ENCODE measurements around the gene EPHA2.
"Not testable (repeated sequence)": the region's sequence is repeated elsewhere in the genome, so short reads cannot be mapped to it uniquely, and the experiment has no call there.

The EPHA2 gene

DNA sequence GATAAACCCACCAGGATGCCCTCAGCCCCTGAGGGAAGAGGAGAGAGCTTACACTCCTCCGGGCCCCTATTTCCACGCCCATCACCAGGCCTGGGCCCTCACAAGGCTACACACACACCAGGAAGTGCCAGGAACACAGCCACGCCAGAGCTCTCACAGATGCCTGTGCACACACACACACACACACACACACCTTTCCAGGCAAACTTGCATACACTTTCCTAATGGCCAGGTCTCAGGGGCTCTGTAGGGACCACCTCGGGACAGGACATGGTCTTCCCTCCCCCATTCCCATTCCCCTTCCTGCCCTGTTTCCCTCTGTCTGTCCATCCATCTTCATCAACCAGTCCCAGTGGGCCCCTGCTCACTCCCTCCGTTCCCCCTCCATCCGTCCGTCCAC is 9.7 kb upstream of the EPHA2 start:
- TF ChIP-seq, protein P1, sequence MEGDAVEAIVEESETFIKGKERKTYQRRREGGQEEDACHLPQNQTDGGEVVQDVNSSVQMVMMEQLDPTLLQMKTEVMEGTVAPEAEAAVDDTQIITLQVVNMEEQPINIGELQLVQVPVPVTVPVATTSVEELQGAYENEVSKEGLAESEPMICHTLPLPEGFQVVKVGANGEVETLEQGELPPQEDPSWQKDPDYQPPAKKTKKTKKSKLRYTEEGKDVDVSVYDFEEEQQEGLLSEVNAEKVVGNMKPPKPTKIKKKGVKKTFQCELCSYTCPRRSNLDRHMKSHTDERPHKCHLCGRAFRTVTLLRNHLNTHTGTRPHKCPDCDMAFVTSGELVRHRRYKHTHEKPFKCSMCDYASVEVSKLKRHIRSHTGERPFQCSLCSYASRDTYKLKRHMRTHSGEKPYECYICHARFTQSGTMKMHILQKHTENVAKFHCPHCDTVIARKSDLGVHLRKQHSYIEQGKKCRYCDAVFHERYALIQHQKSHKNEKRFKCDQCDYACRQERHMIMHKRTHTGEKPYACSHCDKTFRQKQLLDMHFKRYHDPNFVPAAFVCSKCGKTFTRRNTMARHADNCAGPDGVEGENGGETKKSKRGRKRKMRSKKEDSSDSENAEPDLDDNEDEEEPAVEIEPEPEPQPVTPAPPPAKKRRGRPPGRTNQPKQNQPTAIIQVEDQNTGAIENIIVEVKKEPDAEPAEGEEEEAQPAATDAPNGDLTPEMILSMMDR (conservative IDR thresholded peaks at IDR 0.05; ENCODE audit: low read depth, low read length) = no peak
- no peak overlapping the region for H3K9ac ChIP-seq
- peaks cover 4% of the 10 kb centered on the region for H3K4me1 ChIP-seq (ENCODE audit: low read depth, poor library complexity, severe bottlenecking)
- no peak overlapping the region for H3K27ac ChIP-seq
- H3K36me3 ChIP-seq (ENCODE audit: insufficient read depth) = no peaks in the 10 kb centered on the region
- no peak overlapping the region for H3K4me2 ChIP-seq
- H3K79me2 ChIP-seq (ENCODE audit: insufficient read depth, low read depth) = no peaks in the 10 kb centered on the region
- H4K20me1 ChIP-seq (ENCODE audit: insufficient read depth) = no peaks in the 10 kb centered on the region
- no peaks in the 10 kb centered on the region for H3K27me3 ChIP-seq (ENCODE audit: insufficient read depth, low read depth)
- no peak overlapping the region for H2AFZ ChIP-seq (ENCODE audit: low read depth)
- no peak overlapping the region for H3K4me3 ChIP-seq (IDR thresholded peaks at IDR 0.05; ENCODE audit: insufficient read depth, low read depth, low read length)

DNA sequence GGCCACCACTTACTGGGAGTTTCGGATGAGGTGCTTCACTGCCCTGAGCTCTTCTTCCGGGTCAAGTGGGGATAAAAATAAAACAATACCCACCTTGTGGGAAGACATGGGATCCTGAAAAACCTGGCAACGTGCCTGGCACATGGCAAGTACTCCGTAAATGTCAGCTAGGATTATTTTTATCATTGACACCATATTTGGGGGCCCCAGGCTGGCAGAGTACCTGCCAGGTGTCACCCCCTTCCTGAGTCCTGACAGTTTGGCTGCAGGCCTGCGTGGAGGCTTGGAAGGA is 9.2 kb upstream of the EPHA2 start:
- Histone ChIP-seq H3K27ac (no peak overlapping the region), H3K36me3 (ENCODE audit: insufficient read depth) (no peaks in the 10 kb centered on the region), H3K9ac (no peak overlapping the region), H3K27me3 (ENCODE audit: insufficient read depth, low read depth) (no peaks in the 10 kb centered on the region), H3K4me2 (no peak overlapping the region), H3K4me3 (IDR thresholded peaks at IDR 0.05; ENCODE audit: insufficient read depth, low read depth, low read length) (no peak overlapping the region), H3K4me1 (ENCODE audit: low read depth, poor library complexity, severe bottlenecking) (peaks cover 4% of the 10 kb centered on the region), H2AFZ (ENCODE audit: low read depth) (no peak overlapping the region), H4K20me1 (ENCODE audit: insufficient read depth) (no peaks in the 10 kb centered on the region), H3K79me2 (ENCODE audit: insufficient read depth, low read depth) (no peaks in the 10 kb centered on the region)
- TF ChIP-seq, protein P1 (conservative IDR thresholded peaks at IDR 0.05; ENCODE audit: low read depth, low read length) = no peak

DNA sequence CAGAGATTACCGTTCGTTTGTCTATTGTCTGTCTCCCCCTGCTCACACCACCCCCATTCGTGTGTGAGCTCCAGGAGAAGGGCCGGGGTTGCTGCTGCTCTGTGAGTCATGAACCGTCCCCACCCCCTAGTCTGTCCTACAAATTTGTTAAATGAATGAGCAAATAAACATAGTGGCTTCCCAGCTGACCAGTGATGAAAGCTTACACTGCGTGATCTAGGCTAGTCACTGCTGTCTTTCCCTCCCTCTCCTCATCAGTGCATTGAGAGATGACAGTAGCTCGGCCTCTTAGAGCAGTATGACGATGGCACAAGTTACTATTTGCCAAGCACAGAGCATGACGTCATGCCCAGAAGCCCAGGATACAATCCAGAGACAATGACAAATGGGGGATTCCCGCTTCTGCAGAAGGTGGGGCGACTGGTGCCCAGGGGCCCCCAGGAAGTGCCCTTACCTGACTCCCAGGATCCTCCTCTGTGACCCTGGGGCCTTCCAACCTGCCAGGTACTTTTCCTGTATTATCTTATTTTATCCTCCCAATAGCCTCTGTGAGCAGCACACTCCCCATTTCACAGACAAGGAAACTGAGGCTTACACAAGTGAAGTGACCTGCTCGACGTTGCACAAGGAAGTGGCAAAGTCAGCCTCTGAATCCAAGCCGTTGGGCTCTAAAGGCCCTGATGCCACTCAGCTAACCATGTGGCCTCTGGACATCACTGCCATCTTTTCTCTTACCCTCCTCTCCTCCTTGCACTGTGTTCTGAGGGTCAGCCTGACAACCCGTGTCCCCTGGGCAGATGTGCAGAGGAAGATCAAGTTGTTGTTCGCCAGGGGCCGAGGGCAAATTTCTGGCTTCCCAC is 8.6 kb upstream of the EPHA2 start:
- no peak overlapping the region for H3K4me2 ChIP-seq
- H3K27ac ChIP-seq = no peak overlapping the region
- H3K79me2 ChIP-seq (ENCODE audit: insufficient read depth, low read depth) = no peaks in the 10 kb centered on the region
- peaks cover 4% of the 10 kb centered on the region for H3K4me1 ChIP-seq (ENCODE audit: low read depth, poor library complexity, severe bottlenecking)
- no peak overlapping the region for H2AFZ ChIP-seq (ENCODE audit: low read depth)
- TF ChIP-seq, protein P1 (conservative IDR thresholded peaks at IDR 0.05; ENCODE audit: low read depth, low read length) = no peak
- H3K36me3 ChIP-seq (ENCODE audit: insufficient read depth) = no peaks in the 10 kb centered on the region
- H4K20me1 ChIP-seq (ENCODE audit: insufficient read depth) = no peaks in the 10 kb centered on the region
- H3K9ac ChIP-seq = no peak overlapping the region
- no peaks in the 10 kb centered on the region for H3K27me3 ChIP-seq (ENCODE audit: insufficient read depth, low read depth)
- no peak overlapping the region for H3K4me3 ChIP-seq (IDR thresholded peaks at IDR 0.05; ENCODE audit: insufficient read depth, low read depth, low read length)

DNA sequence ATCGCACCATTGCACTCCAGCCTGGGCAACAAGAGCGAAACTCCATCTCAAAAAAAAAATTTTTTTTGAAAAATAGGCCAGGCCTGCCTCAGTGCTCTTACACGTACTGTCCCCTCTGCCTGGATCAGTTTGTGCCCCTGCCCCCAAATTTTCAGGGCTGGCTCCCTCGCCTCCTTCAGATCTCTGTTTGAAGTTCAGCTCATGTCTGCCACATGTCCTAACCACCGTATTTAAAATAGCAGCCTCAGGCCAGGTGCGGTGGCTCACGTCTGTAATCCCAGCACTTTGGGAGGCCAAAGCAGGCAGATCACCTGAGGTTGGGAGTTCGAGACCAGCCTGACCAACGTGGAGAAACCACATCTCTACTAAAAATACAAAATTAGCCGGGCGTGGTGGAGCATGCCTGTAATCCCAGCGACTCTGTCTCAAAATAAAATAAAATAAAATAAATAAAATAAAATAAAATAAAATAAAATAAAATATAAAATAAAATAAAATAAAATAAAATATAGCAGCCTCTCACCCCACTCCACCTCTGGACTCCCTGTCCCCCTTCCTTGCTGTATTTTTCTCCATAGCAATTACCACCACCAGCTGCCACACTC is 7.8 kb upstream of the EPHA2 start:
- not testable (repeated sequence) for H3K27ac ChIP-seq, H3K9ac ChIP-seq, H3K4me2 ChIP-seq

More for the DNA sequence above, 7.8 kb upstream of the EPHA2 start:
- H3K4me3 ChIP-seq (IDR thresholded peaks at IDR 0.05; ENCODE audit: insufficient read depth, low read depth, low read length); H3K79me2 ChIP-seq (ENCODE audit: insufficient read depth, low read depth); H2AFZ ChIP-seq (ENCODE audit: low read depth); H4K20me1 ChIP-seq (ENCODE audit: insufficient read depth); H3K36me3 ChIP-seq (ENCODE audit: insufficient read depth); H3K4me1 ChIP-seq (ENCODE audit: low read depth, poor library complexity, severe bottlenecking); H3K27me3 ChIP-seq (ENCODE audit: insufficient read depth, low read depth): not testable (repeated sequence)
